CD4-positive, alpha-beta T cell treated with Interleukin-15 for 4 hours (primary cell): ENCODE results near the gene CHCHD6.

Source experiments
- DNase-seq: peaks from one replicate; pipeline ENCODE4 v3.0.0-alpha.2; 2020; ENCODE audit warnings: low spot score

The CHCHD6 gene

GRCh38 chr3:126668450-126669401 lies 35.3 kb upstream of the CHCHD6 start:
- DNase-seq, result no peak

DNA sequence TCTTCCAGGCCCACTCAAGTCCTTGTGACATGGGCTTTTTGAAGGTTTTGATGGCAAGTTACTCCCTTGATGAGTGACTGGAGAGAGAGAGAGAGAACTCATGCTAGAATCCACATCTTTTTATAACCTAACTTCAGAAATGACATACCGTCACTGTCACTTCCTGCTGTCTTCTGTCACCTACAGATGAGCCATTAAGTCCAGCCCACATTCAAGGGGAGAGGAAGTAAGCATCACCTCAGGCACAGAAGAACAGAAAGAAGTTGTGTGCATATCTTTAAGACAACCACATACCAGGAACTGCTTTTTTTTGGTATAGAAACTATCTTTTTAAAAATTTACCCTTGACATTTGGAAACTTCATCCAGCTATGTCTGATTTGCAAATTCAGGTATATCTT lies 32.5 kb upstream of the CHCHD6 start:
- no peak for DNase-seq

GRCh38 chr3:126672340-126672739 lies 31.7 kb upstream of the CHCHD6 start:
- no peak for DNase-seq

GRCh38 chr3:126672741-126673140 lies 31.3 kb upstream of the CHCHD6 start:
- DNase-seq, result no peak

GRCh38 chr3:126676919-126677705 lies 26.9 kb upstream of the CHCHD6 start:
- no peak for DNase-seq

DNA sequence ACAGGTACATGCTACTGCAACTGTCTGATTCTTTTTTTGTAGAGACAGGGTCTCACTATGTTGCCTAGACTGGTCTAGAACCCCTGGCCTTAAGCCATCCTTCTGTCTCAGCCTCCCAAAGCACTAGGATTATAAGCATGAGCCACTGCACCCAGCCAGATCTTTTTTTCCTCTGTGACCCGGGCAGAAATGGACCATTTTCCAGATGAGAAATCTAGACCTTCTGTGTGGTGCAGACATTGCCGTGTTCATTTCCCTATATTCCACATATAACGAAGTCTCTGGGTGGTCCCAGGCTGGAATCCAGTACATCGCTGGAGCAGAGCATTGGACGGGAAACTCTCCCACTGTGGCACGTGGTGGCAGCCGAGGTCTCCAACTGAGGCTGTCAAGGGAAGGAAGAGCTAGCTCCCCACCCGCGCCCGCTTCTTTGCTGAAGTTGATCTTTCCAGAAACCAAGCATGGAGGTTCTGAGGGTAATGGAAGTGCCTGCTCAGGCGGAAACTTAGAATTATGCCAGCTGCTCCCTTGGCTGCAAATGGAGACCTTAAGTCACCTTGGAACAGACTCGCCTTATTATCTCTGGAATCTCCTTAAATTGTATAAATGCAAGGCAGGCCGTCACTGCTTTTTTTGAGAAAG lies 26.1 kb upstream of the CHCHD6 start:
- no peak for DNase-seq

DNA sequence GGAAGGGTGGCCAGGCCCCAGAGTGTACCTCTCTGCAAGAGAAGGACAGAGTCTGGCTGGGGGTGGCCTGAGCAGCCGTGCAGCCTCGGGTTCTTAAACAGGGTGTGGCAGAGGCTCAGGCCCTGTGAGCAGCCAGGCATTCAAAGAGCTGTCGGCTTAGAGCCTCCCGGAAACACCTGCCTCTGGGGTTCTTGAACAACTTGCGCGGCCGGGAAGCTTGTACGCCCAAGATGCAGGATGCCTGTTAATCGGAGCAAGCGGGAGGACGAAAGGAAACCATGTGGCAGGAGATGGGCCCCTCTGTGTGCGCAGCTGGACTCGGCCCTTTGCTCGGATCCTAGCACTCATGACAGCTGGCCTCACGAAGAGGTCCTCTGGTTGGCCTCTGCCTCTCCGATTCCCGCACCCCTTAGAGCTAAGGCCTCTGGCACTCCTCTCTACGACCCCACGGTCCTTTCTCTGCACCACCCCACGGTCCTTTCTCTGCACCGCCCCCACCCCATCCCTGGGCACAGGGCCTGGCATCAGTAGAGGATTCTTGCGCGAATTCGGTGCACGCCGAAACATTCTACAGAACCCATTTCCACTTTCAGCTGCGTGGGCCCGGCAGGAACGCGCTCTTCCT lies 25.2 kb upstream of the CHCHD6 start:
- DNase-seq, result no peak

DNA sequence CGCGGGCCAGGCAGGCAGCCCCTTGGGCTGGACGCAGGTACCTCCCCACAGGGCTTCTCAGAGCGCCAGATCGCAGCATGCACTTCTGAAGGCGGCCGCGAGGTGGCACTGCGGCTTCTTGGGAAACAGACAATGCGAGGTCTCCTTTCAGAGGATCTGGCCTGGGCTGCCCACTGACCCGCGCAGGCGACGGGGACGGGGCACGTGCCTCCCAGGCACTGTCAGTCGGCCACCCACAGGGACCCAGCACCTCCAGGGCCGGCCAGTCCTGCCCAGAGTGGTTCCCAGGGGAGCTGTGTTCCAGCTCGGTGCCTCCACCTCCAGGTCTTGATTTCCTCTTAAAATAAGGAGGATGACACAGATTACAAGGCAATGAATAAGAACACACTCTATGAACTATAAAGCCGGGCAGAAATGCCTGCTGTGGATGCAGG lies 24.7 kb upstream of the CHCHD6 start:
- DNase-seq, result peak; percentile 75

GRCh38 chr3:126679831-126680666 lies 24.0 kb upstream of the CHCHD6 start:
- DNase-seq, result no peak

GRCh38 chr3:126680667-126681055 lies 23.4 kb upstream of the CHCHD6 start:
- DNase-seq, result no peak

- DNase-seq, result no peak
Measured at GRCh38 chr3:126682009-126682408, 22.0 kb upstream of the CHCHD6 start.

GRCh38 chr3:126683069-126683468 lies 21.0 kb upstream of the CHCHD6 start:
- no peak for DNase-seq

DNA sequence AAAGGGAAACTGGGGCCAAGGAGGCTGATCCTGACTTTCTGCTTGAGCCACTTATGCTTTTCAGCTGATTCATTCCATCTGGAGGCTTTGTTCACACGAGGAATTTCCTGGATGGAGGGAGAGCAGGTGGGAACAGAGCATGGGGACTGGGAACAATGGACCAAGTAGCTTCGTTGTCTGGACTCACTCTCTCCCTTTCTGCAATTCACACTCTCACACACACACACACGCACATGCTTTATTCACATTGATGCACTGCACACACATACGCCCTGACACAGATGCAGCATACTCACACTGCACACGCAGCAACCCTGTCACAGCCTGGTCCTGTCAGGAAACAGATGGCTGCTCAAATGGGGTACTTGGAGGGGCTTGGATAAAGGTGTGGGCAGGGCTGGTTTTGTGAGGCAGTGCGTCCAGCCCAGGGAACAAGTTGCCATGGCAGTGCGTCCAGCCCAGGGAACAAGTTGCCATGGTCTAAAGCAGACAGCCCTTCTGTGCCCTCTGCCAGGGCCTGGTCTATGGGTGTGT lies 19.8 kb upstream of the CHCHD6 start:
- DNase-seq, result no peak

DNA sequence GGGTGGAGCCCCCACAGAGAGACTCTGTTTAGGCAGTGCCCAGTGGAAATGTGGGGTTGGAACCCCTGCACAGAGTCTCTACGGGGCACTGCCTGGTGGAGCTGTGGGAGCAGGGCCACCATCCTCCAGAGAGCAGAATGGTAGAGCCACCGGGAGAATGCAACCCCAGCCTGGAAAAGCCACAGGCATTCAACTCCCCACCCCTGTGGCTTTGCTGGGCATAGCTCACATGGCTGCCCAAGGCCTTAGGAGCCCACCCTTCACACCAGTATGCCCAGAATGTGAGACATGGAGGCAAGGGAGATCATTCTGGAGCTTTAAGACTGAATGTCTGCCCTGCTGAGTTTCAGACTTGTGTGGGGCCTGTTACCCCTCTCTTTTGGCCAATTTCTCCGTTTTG lies 19.0 kb upstream of the CHCHD6 start:
- DNase-seq, result no peak

DNA sequence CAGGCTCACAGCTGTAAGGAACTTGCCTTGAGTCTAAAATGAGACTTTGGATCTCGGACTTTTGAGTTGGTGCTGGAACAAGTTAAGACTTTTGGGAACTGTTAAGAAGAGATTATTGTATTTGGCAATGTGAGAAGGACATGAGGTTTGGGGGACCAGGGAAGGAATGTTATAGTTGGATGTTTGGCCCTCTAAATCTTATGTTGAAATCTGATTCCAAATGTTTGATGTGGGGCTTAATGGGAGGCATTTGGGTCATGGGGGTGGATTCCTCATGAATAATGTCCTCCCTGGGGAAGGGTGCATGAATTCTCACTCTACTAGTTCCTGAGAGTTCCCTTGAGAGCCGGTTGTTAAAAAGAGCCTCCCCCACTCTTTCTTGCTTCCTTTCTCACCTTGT lies 18.5 kb upstream of the CHCHD6 start:
- no peak for DNase-seq

GRCh38 chr3:126691765-126692164 lies 12.3 kb upstream of the CHCHD6 start:
- no peak for DNase-seq

DNA sequence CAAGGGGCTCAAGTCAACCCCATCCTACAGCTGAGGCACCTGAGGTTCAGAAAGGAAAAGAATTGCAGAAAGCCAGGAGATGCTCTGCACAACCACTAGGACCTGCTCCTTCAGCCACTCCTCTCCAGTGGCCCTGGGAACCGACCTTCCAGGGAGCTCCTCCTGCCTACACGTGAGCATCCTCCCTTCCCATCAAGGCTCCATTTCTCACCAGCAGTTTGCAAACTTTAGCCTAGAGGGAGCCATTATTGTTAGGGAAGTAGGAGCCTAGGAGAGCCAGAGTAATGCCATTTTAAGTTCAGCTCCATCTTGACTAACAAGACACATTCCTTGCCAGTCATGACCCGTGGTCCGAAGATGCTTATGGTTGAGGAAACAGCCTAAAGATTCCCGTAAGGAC lies 11.2 kb upstream of the CHCHD6 start:
- no peak for DNase-seq

GRCh38 chr3:126693921-126694320 lies 10.1 kb upstream of the CHCHD6 start:
- DNase-seq, result no peak

DNA sequence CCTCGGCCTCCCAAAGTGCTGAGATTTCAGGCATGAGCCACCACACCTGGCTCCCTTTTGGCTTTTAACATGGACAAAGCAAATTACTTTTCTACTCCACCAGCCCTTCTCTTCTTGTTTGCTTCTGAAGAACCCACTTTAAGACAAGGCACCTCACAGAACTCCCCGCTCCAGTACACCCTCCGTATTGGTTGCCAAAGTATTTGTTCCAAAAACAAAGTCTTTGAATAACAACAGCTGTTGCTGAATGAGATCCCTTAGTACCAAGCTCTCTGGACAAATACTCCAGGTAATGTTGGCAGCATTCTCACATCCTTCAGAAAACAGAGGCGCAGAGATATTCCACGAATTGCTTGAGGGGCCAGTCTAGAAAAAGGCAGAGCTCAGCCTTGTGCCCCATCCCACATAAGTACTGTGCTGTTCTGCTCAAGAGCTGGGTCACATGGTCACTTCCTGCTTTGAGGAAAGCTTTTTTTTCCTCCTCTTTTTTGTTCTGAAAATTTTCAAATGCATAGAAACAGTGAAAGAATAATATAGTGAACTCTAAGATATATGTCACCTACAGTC lies 7.3 kb upstream of the CHCHD6 start:
- DNase-seq, result no peak

- no peak for DNase-seq
Measured at GRCh38 chr3:126699011-126699410, 5.0 kb upstream of the CHCHD6 start.
